D721Med (cell line): ENCODE measurements around the gene DTD2.
"Not testable (repeated sequence)": the region's sequence is repeated elsewhere in the genome, so short reads cannot be mapped to it uniquely, and the experiment has no call there.

ENCODE experiments used
- DNase-seq: peaks from one replicate; pipeline ENCODE4 v3.0.0; 2011; ENCODE audit warnings: low spot score; ENCODE audit not compliant: insufficient read length
- FAIRE-seq: peaks from 2 replicates; lab custom pipeline; 2011; peaks lifted over from hg19 to GRCh38; lab: Jason Lieb, UNC
- TF ChIP-seq, protein P1 (sequence below): IDR thresholded peaks from 2 replicates; pipeline ENCODE4 v1.5.1; 2012; ENCODE audit warnings: mild to moderate bottlenecking, control low read depth; ENCODE audit not compliant: insufficient read depth; ENCODE audit errors: missing control alignments

DTD2 gene

DNA sequence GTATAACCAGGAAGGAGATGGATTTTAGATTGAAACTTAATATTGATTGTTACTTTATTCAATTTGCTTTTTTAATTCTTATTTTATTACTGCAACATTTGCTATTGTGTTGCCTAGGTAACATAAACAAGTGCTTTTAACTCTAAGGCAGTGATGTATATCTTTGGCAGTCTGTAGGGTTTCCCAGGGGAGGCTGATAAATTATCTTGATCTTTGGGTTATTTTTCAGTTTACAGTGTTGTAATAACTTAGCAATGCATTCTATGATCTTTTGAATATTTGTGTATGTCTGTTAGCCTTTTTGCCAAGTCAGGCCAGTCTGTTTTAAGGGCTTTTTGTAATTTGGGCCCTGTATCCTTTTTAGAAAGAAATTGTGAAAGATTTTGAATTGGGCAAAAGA lies 7.8 kb upstream of the DTD2 start:
- DNase-seq (no peak), FAIRE-seq (no peak)
- TF ChIP-seq, protein P1, sequence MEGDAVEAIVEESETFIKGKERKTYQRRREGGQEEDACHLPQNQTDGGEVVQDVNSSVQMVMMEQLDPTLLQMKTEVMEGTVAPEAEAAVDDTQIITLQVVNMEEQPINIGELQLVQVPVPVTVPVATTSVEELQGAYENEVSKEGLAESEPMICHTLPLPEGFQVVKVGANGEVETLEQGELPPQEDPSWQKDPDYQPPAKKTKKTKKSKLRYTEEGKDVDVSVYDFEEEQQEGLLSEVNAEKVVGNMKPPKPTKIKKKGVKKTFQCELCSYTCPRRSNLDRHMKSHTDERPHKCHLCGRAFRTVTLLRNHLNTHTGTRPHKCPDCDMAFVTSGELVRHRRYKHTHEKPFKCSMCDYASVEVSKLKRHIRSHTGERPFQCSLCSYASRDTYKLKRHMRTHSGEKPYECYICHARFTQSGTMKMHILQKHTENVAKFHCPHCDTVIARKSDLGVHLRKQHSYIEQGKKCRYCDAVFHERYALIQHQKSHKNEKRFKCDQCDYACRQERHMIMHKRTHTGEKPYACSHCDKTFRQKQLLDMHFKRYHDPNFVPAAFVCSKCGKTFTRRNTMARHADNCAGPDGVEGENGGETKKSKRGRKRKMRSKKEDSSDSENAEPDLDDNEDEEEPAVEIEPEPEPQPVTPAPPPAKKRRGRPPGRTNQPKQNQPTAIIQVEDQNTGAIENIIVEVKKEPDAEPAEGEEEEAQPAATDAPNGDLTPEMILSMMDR: no peak

DNA sequence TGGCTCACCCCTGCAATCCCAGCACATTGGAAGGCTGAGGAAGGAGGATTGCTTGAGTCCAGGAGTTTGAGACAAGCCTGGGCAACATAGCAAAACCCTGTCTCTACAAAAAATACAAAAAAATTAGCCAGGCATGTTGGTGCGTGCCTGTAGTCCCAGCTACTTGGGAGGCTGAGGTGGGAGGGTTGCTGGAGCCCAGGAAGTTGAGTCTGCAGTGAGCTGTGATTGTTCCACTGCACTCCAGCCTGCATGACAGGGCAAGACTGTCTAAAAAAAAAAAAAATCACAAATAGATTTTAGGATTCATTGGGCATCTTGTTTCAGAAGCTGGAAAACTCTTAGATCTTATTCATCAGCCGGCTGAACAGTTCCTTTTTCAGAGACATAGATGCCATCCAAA lies 5.1 kb upstream of the DTD2 start:
- DNase-seq, FAIRE-seq: not testable (repeated sequence)

DNA sequence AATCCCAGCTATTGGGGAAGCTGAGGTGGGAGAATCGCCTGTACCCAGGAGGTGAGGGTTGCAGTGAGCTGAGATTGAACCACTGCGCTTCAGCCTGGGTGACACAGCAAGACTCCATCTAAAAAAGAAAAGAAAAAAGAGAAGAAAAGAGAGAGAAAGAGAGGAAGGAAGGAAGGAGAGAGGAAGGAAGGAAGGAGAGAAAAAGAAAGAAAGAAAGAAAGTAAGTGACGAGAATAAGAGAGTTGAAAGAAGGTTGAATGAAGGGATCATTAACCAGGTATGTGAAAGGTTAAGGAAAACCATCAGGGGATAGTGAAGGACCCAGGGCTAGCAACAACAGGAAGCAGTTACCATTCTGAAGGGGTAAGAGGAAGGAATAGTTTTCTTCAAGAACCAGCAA lies 4.2 kb upstream of the DTD2 start:
- TF ChIP-seq, protein P1: no peak
- FAIRE-seq (no peak), DNase-seq (no peak)

DNA sequence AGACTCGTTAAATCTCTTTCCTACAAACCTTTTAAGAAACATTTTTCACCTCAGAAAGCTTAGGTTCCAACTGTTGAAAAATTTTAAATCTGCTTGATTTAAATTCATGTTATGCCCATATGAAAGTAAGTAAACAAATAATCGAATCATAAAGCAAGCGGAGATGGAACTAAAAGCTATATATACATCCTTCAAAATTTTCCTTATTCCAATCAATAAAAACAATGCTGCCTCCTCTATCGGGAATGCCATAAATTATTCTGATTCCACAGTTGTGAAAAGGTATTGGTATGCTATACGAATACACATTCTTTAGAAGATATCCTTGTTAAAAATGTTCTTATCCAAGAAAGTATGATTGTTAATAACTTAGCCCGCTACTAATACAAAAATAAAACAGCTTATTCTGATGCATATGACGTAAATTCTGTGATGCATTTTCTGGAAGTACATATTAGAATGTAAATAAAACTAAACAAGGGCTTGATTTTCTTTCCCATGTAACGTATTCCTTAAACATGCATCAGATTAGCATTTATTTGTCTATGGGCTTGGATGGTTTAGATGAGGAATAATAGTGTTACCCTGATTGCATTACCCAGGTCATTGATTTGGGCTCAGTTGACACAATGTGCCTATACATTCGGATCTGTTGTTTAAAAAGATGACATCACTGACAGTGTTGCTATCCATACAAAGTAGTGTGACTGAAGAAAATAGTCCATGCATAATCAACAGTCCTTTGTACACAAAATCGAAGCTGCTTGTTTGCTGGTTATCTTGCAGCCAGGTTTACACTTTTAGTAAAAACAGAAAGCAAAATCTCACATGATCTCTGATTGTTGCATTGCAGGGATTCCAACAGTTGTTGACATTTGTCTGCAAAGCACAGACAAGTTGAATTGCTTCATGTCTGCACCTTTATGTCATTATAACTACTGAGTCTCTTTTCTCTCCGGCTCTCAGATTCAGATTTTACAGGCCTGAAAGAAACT lies 656 bp upstream of the DTD2 start:
- FAIRE-seq (no peak), DNase-seq (no peak)
- TF ChIP-seq, protein P1: no peak

DNA sequence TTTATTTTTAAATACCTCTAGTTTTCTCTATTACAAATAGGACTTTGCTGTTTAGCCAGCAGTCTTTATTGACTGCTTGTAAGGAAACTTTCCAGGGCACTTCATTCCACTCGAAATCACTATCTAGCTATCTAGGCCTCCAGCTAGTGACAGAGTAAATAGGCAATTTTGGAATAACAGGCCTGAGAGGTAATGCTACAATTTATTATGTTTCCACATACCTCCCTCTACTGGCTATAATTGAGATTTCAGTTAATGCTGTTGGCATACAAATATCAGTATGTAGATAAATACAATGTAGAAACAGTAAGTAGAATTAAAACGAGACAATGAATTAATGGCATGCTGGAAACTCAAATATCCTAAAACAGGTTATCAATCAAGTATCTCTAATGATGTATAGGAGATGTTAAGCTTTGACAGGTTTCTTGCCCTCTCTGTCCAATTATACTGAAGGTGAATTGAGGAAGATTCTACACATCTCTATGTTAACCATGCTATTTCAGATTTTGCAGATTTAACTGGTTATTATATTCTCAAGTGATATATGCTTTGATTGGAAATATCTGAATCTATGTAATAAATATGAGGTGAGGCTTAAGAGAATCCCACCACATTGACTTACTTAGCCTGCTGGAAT lies 7.2 kb downstream of the DTD2 start:
- DNase-seq (no peak), FAIRE-seq (peak; percentile 80)
- TF ChIP-seq, protein P1: peak; percentile 64

DNA sequence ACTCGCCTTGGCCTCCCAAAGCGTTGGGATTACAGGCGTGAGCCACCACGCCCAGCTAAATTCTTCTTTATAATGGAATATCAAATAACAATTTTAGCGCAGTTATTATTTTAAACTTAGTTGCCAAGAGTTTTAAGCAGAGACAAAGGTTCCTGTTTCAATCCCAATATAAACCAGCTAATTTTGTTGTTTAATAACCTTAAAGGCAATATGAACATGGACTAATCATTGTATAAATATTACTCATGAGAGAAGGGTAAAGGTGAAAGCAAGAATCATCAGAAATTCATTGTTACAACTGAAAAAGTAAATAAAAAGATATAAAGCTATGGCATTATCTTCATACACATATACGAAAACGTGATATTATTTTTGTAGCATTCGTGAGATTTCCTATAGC lies 8.2 kb downstream of the DTD2 start:
- TF ChIP-seq, protein P1: no peak
- DNase-seq (no peak), FAIRE-seq (no peak)

DNA sequence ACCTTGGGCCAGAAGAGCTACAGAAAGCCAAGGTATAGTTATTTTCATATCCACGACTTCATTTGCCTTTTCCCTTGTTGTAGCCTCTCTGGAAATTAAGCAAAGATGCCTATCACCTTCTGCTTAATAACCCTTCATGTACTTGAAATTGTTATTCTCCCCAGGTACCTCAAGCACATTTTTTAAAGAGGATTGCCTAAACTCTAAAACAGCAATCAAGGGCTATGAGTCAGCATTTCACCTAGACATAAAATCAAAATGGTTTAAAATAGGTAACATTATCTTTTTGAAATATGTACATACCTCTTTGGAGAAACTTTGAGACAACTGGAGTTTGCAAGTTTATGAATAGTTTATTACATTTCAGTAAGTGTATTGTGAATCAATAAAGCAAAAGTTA lies 11.6 kb downstream of the DTD2 start:
- FAIRE-seq (no peak), DNase-seq (no peak)
- TF ChIP-seq, protein P1: no peak
